HEK293 (cell line): ENCODE data around the gene TMEFF1.

Experiments used
- CTCF ChIA-PET: fragments of 350-600 bp; formaldehyde crosslinking; extraction: SDS; loops from one replicate; lab custom pipeline; 2021; ENCODE audit warnings: antibody characterized with exemption; lab: Yijun Ruan, JAX
- POLR2A ChIA-PET: fragments of 300-600 bp; formaldehyde crosslinking; extraction: SDS; loops from one replicate; lab custom pipeline; 2020; ENCODE audit warnings: antibody characterized with exemption, inconsistent platforms; lab: Yijun Ruan, JAX
- H3K27ac ChIP-seq: fragments of 200-500 bp; sonication (Bioruptor generic); 2 replicates; pipeline ENCODE4 v1.5.1; 2014; ENCODE audit warnings: low read depth, low read length, control low read depth, inconsistent platforms; ENCODE audit errors: extremely low read depth
- H3K36me3 ChIP-seq, 2 experiments: fragments of 200-500 bp in 1 of 2; sonication (Bioruptor generic) in 1 of 2; 1 replicate in 1 of 2; 2 replicates in 1 of 2; pipeline ENCODE4 v1.5.1; 2014 to 2017; ENCODE audit warnings: inconsistent platforms in 2 of 2, low read length in 2 of 2; ENCODE audit not compliant: control insufficient read depth in 2 of 2, insufficient read depth in 1 of 2
- H3K4me1 ChIP-seq: fragments of 200-500 bp; sonication (Bioruptor generic); 2 replicates; pipeline ENCODE4 v1.5.1; 2014; ENCODE audit warnings: mild to moderate bottlenecking, low read length, inconsistent platforms; ENCODE audit not compliant: control insufficient read depth, insufficient read depth
- H3K4me3 ChIP-seq: 2 replicates; pipeline ENCODE4 v1.5.1; 2011; ENCODE audit warnings: low read depth, mild to moderate bottlenecking, control low read depth, low read length, moderate library complexity
- H3K9me3 ChIP-seq: fragments of 200-500 bp; sonication (Bioruptor generic); 2 replicates; pipeline ENCODE4 v1.5.1; 2014; ENCODE audit warnings: low read depth, low read length, inconsistent platforms; ENCODE audit not compliant: control insufficient read depth, insufficient read depth
- GFI1B ChIP-seq: fragments of 450-650 bp; formaldehyde crosslinking; IDR thresholded peaks from 2 replicates; pipeline ENCODE4 v1.5.1; 2016; ENCODE audit warnings: missing biosample characterization, missing genetic modification characterization
- GLI2 ChIP-seq: fragments of 450-650 bp; formaldehyde crosslinking; IDR thresholded peaks from 2 replicates; pipeline ENCODE4; 2017; ENCODE audit warnings: missing biosample characterization, missing genetic modification characterization, low read depth, borderline replicate concordance
- MZF1 ChIP-seq: fragments of 450-650 bp; formaldehyde crosslinking; IDR thresholded peaks from 2 replicates; pipeline ENCODE4 v1.5.1; 2017; ENCODE audit warnings: missing biosample characterization, missing genetic modification characterization, borderline replicate concordance
- SCRT2 ChIP-seq: fragments of 450-650 bp; formaldehyde crosslinking; IDR thresholded peaks from 2 replicates; pipeline ENCODE4 v1.5.1; 2016; ENCODE audit warnings: missing biosample characterization, missing genetic modification characterization
- SP2 ChIP-seq: fragments of 450-650 bp; formaldehyde crosslinking; IDR thresholded peaks from 2 replicates; pipeline ENCODE4 v1.5.1; 2016; ENCODE audit warnings: missing biosample characterization, missing genetic modification characterization
- TRIM28 ChIP-seq: IDR thresholded peaks from 2 replicates; pipeline ENCODE4 v1.6.1; 2011; ENCODE audit warnings: low read length, control low read depth, borderline replicate concordance
- YY2 ChIP-seq: fragments of 450-650 bp; formaldehyde crosslinking; IDR thresholded peaks from 2 replicates; pipeline ENCODE4 v1.5.1; 2016; ENCODE audit warnings: missing biosample characterization, missing genetic modification characterization
- ZFP69B ChIP-seq: fragments of 450-650 bp; formaldehyde crosslinking; IDR thresholded peaks from 2 replicates; pipeline ENCODE4 v1.5.1; 2016; ENCODE audit warnings: missing biosample characterization, missing genetic modification characterization
- ZNF132 ChIP-seq: fragments of 450-650 bp; formaldehyde crosslinking; IDR thresholded peaks from 2 replicates; pipeline ENCODE4 v1.5.1; 2017; ENCODE audit warnings: missing biosample characterization, missing genetic modification characterization, borderline replicate concordance
- ZNF146 ChIP-seq: fragments of 450-650 bp; formaldehyde crosslinking; IDR thresholded peaks from 2 replicates; pipeline ENCODE4 v1.5.1; 2016; ENCODE audit warnings: missing biosample characterization, missing genetic modification characterization
- ZNF202 ChIP-seq: fragments of 450-650 bp; formaldehyde crosslinking; IDR thresholded peaks from 2 replicates; pipeline ENCODE4 v1.5.1; 2016; ENCODE audit warnings: missing biosample characterization, missing genetic modification characterization, borderline replicate concordance
- ZNF211 ChIP-seq: fragments of 450-650 bp; formaldehyde crosslinking; IDR thresholded peaks from 2 replicates; pipeline ENCODE4 v1.5.1; 2016; ENCODE audit warnings: low read depth, missing biosample characterization, missing genetic modification characterization
- ZNF221 ChIP-seq: fragments of 450-650 bp; formaldehyde crosslinking; IDR thresholded peaks from 2 replicates; pipeline ENCODE4 v1.5.1; 2017; ENCODE audit warnings: missing biosample characterization, missing genetic modification characterization, borderline replicate concordance
- ZNF274 ChIP-seq, 2 experiments: fragments of 200-500 bp in 1 of 2; fragments of 450-650 bp in 1 of 2; sonication (Bioruptor generic) in 1 of 2; formaldehyde crosslinking in 1 of 2; IDR thresholded peaks; 2 replicates each; pipeline versions ENCODE4 v1.5.1 to v1.6.1; 2014 to 2016; ENCODE audit warnings: borderline replicate concordance in 1 of 2, inconsistent platforms in 1 of 2, low read length in 1 of 2, missing biosample characterization in 1 of 2, missing genetic modification characterization in 1 of 2
- ZNF362 ChIP-seq: fragments of 450-650 bp; formaldehyde crosslinking; IDR thresholded peaks from 2 replicates; pipeline ENCODE4 v1.5.1; 2016; ENCODE audit warnings: missing biosample characterization, missing genetic modification characterization
- ZNF398 ChIP-seq: fragments of 450-650 bp; formaldehyde crosslinking; IDR thresholded peaks from 2 replicates; pipeline ENCODE4 v1.5.1; 2017; ENCODE audit warnings: missing biosample characterization, missing genetic modification characterization
- ZNF513 ChIP-seq: fragments of 450-650 bp; IDR thresholded peaks from 2 replicates; pipeline ENCODE4 v1.5.1; 2018; ENCODE audit warnings: missing biosample characterization, missing genetic modification characterization
- ZNF555 ChIP-seq: fragments of 450-650 bp; formaldehyde crosslinking; conservative IDR thresholded peaks from 2 replicates; pipeline ENCODE4 v1.5.1; 2017; ENCODE audit warnings: missing biosample characterization, mild to moderate bottlenecking, missing genetic modification characterization, inconsistent platforms
- ZNF623 ChIP-seq: fragments of 450-650 bp; formaldehyde crosslinking; IDR thresholded peaks from 2 replicates; pipeline ENCODE4 v1.5.1; 2016; ENCODE audit warnings: missing biosample characterization, missing genetic modification characterization
- ZNF660 ChIP-seq: fragments of 450-650 bp; IDR thresholded peaks from 2 replicates; pipeline ENCODE4 v1.5.1; 2018; ENCODE audit warnings: missing biosample characterization, mild to moderate bottlenecking, missing genetic modification characterization
- ZSCAN30 ChIP-seq: fragments of 450-650 bp; IDR thresholded peaks from 2 replicates; pipeline ENCODE4 v1.5.1; 2018; ENCODE audit warnings: missing biosample characterization, mild to moderate bottlenecking, missing genetic modification characterization, moderate library complexity
- ZSCAN5A ChIP-seq: fragments of 450-650 bp; formaldehyde crosslinking; IDR thresholded peaks from 2 replicates; pipeline ENCODE4 v1.5.1; 2016; ENCODE audit warnings: missing biosample characterization, missing genetic modification characterization

TMEFF1 gene

GRCh38 chr9:100619665-100620064, 146.7 kb downstream of the TMEFF1 start (continued):
- no peak for TF ChIP-seq ZSCAN5A (tag by site-specific recombination)
- no peak for TF ChIP-seq ZNF146
- TF ChIP-seq, all 188 proteins: peak for 0

- no peaks in the 10 kb centered on the region for H3K36me3 ChIP-seq
- H3K9me3 ChIP-seq, result no peaks in the 10 kb centered on the region
- CTCF ChIA-PET, result interaction anchor here (0.6 to 1.4 kb wide), 2 partner anchors 22 to 64 kb away, joined by 3 to 6 read pairs; no protein-coding TSS in a partner anchor
- POLR2A ChIA-PET, result no interaction called here
- no peak overlapping the region for H3K27ac ChIP-seq
- TF ChIP-seq SP2, result no peak
- TF ChIP-seq ZNF660 (tag by site-specific recombination), result no peak
- no peak for TF ChIP-seq ZNF623 (tag by site-specific recombination)
- TF ChIP-seq ZNF211, result no peak
- no peak for TF ChIP-seq ZNF555 (tag by site-specific recombination)
- TF ChIP-seq ZFP69B (tag by site-specific recombination), result no peak
- TF ChIP-seq MZF1 (tag by site-specific recombination), result no peak
- TF ChIP-seq ZNF274 (IDR thresholded peaks at IDR 0.05; ENCODE audit: low read length), result no peak
- no peak for TF ChIP-seq ZNF274 (tag by site-specific recombination; IDR thresholded peaks at IDR 0.05; ENCODE audit: borderline replicate concordance)
- TF ChIP-seq YY2 (tag by site-specific recombination), result no peak
- TF ChIP-seq ZNF132 (tag by site-specific recombination), result no peak
- TF ChIP-seq ZNF202 (tag by site-specific recombination), result no peak
- TF ChIP-seq SCRT2 (tag by site-specific recombination), result no peak
- no peak for TF ChIP-seq ZNF362
- no peak for TF ChIP-seq ZSCAN30 (tag by site-specific recombination)
- TF ChIP-seq GLI2 (tag by site-specific recombination), result no peak
- no peak for TF ChIP-seq ZNF398 (tag by site-specific recombination)
- no peak for TF ChIP-seq ZNF513 (tag by site-specific recombination)
- no peak for TF ChIP-seq ZNF221 (tag by site-specific recombination)
- no peak for TF ChIP-seq GFI1B (tag by site-specific recombination)
- no peak for TF ChIP-seq TRIM28
- no peaks in the 10 kb centered on the region for H3K4me1 ChIP-seq
- H3K4me3 ChIP-seq, result no peak overlapping the region
These were observed 151.0 kb downstream of the TMEFF1 start for GRCh38 chr9:100623969-100624368.
